GM18499 (cell line): Measurements from ENCODE around the gene DNMT3A.

Experiments
- ATAC-seq: cut with Tn5 transposase; IDR thresholded peaks from one replicate; pipeline ENCODE4 v1.9.1; 2021; ENCODE audit warnings: moderate number of reproducible peaks; ENCODE audit not compliant: insufficient read depth, unreplicated experiment

Gene DNMT3A

DNA sequence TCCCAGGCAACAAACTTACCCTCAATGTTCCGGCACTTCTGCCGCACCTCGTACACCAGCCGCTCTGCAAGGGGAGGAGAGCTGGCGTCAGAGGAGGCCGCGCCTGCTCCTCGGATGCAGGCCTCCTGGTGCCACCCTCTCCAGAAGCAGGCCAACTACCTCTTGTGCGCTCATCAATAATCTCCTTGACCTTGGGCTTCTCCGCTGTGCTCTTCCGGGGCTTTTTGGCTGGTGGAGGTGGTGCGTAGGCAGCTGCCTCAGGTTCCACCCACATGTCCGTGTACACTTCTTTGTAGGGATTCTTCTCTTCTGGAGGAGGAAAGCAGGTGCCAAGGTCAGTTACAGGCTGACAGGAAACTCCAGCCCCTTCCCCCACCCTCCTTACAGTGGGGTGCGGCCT is 95.7 kb downstream of the DNMT3A start:
- ATAC-seq, result no peak

DNA sequence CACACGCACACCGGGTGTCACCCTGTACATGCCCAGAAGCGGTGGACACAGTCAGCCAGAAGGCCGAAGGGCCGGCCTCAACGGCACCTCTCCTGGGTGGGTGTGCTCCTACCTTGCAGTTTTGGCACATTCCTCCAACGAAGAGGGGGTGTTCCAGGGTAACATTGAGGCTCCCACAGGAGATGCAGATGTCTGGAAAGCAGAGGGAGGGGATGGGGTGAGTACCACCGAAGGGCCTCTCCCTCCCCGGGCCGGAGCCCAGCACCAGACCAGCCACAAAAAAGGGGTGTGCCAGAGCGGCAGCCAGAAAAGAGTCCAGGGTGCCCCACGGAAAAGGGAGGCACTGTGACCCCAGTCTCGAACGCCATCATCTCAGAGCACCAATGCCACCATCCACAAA is 96.6 kb downstream of the DNMT3A start:
- no peak for ATAC-seq

DNA sequence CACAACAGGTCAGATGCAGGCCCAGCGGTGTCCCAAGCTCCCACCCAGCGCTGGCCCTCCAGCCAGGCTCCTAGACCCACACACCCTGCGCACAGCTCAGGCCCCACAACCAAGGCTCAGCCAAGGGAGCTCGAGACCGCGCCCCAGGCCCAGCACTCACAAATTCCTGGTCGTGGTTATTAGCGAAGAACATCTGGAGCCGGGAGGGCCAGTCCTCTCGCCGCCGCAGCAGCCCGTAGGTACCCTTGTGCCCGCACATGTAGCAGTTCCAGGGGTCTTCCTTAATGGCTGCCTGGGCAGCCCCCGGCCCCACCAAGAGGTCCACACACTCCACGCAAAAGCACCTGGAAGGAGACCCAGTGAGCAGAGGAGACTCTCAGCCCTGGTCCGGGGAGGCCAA is 97.7 kb downstream of the DNMT3A start:
- ATAC-seq, result no peak

GRCh38 chr2:25241452-25241851 is 100.3 kb downstream of the DNMT3A start:
- ATAC-seq, result no peak

GRCh38 chr2:25240636-25241035 is 101.1 kb downstream of the DNMT3A start:
- ATAC-seq, result no peak

DNA sequence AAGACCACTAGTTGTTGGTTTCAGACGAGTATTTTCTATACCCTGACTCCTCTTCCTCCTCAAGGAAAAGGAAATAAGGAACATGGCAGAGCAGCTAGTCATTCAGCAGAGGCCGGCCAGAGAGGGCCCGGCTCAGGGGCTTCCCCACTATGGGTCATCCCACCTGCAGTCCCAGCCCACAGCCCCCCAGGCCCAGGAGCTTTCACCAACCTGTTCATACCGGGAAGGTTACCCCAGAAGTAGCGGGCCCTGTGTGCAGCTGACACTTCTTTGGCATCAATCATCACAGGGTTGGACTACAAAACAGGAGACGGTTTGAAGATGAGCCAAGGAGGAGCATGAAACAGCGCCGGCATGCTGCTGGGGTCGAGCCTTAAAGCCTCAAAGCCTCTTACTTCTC is 102.8 kb downstream of the DNMT3A start:
- ATAC-seq, result no peak

GRCh38 chr2:25237764-25238163 is 104.0 kb downstream of the DNMT3A start:
- ATAC-seq, result no peak

- ATAC-seq, result no peak
These were observed 105.0 kb downstream of the DNMT3A start for GRCh38 chr2:25236736-25237135.

GRCh38 chr2:25234738-25235137 is 107.0 kb downstream of the DNMT3A start:
- ATAC-seq, result no peak

- no peak for ATAC-seq
These were observed 107.7 kb downstream of the DNMT3A start for GRCh38 chr2:25233916-25234605.

GRCh38 chr2:25232248-25232825 is 109.4 kb downstream of the DNMT3A start:
- no peak for ATAC-seq

- no peak for ATAC-seq
These were observed 110.8 kb downstream of the DNMT3A start for GRCh38 chr2:25230948-25231311.

GRCh38 chr2:25230198-25230947 is 111.4 kb downstream of the DNMT3A start:
- ATAC-seq, result no peak

DNA sequence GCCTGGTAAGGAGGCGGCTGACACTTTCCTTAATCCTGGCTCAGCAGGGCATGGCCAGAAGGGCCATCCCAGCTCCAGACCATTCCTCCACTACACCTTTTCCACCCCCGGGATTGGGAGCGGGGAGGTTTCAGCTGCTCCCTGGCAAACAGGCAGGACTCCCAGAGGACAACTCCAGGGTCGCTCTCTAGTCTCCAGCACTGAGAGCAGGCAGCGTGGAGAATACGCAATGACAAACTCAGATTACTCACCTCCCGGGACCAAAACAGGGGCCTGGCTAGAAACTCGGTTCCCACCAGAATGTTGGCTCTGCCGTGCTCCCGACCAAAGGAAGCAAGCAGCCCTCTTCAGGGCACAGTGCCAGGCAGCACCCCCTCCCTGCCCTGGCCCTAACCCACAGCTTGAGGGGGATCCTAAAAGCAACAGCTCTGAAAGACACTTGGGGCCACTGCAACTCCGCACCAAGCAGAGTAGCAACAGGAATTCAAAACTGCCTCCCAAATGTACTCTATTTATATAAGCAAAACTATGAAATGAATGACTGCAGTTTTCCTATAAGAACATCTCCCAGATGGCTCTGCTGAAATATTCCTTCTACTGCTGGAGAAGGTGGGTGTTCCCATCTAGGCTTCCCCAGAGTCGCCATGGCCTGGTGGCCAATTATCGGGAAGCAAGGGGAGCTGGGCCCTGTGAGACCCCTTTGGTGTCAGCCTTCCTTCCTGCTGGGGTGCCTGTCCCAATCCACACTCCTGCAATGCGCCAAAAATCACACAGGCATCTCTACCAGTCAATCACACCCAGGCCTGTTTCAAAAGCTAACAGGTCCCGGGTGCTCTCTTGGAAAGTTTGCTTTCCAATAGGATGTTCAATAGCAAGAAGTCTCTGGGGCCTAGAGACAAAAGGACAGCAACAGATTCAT is 112.2 kb downstream of the DNMT3A start:
- no peak for ATAC-seq

- no peak for ATAC-seq
These were observed 112.9 kb downstream of the DNMT3A start for GRCh38 chr2:25228848-25229278.

DNA sequence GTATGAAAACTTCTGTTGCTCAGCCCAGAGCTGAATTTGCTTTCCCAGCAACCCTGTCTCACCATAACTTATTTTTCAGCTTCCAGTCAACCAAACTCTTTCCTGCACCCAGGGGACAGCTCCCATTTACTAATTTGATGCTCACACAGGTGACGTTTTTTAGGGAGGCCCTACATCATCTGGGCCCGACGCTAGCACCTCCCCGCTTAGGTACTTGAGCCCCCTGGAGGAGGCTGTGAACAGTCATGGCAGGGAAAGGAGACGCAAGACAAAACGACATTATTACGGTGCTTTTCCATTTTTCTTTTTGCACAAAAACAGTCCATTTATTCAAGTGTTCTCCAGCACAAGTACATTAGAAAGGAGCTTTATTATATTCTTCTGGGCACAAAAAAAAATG is 114.1 kb downstream of the DNMT3A start:
- no peak for ATAC-seq

GRCh38 chr2:25226827-25227226 is 114.9 kb downstream of the DNMT3A start:
- no peak for ATAC-seq

GRCh38 chr2:25222477-25223121 is 119.1 kb downstream of the DNMT3A start:
- no peak for ATAC-seq

DNA sequence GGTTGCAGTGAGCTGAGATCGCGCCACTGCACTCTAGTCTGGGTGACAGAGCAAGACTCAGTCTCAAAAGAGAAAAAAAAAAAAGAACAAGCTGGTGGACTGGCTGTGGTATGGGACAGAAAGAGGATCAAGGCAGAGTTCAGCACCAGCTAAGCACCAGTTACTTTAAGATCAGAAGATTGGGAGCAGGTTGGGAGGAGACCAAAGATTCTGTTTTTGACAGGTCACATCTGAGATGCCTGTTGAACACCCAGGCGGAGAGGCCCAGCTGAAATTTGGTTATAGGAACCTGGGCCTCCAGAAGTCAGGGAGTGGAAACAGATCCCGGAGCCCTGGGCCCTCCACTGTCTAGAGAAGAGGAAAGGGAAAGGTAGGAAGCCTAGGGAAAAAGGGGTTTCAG is 120.1 kb downstream of the DNMT3A start:
- ATAC-seq, result no peak

- no peak for ATAC-seq
These were observed 121.4 kb downstream of the DNMT3A start for GRCh38 chr2:25220313-25220712.
